Activated naive CD8-positive, alpha-beta T cell (primary cell): ENCODE data around the gene ABCC3.
"Not testable (repeated sequence)": the region's sequence is repeated elsewhere in the genome, so short reads cannot be mapped to it uniquely, and the experiment has no call there.

Experiments used
- H3K27ac Mint-ChIP-seq: one replicate; pipeline ENCODE4 v1.8.0; 2021; ENCODE audit warnings: mixed read lengths
- H3K27me3 Mint-ChIP-seq: one replicate; pipeline ENCODE4 v1.8.0; 2021; ENCODE audit warnings: mixed read lengths
- H3K36me3 Mint-ChIP-seq: one replicate; pipeline ENCODE4 v1.8.0; 2021; ENCODE audit warnings: mixed read lengths
- H3K4me1 Mint-ChIP-seq: one replicate; pipeline ENCODE4 v1.8.0; 2021; ENCODE audit warnings: low read depth, mixed read lengths
- H3K4me3 Mint-ChIP-seq: one replicate; pipeline ENCODE4 v1.8.0; 2021; ENCODE audit warnings: mild to moderate bottlenecking, mixed read lengths
- H3K9me3 Mint-ChIP-seq: one replicate; pipeline ENCODE4 v1.8.0; 2021; ENCODE audit warnings: low read depth, mixed read lengths

The ABCC3 gene

GRCh38 chr17:50719924-50720794, 85.5 kb downstream of the ABCC3 start:
- H3K36me3 Mint-ChIP-seq, result peaks cover 9% of the 10 kb centered on the region
- peak overlapping the region; percentile 89 for H3K4me3 Mint-ChIP-seq
- no peaks in the 10 kb centered on the region for H3K27me3 Mint-ChIP-seq
- H3K9me3 Mint-ChIP-seq, result no peaks in the 10 kb centered on the region
- peaks cover 33% of the 10 kb centered on the region for H3K4me1 Mint-ChIP-seq
- peak overlapping the region; percentile 99 for H3K27ac Mint-ChIP-seq

GRCh38 chr17:50721194-50722010, 86.7 kb downstream of the ABCC3 start:
- peaks cover 41% of the 10 kb centered on the region for H3K4me1 Mint-ChIP-seq
- H3K27me3 Mint-ChIP-seq, result no peaks in the 10 kb centered on the region
- H3K36me3 Mint-ChIP-seq, result peaks cover 9% of the 10 kb centered on the region
- H3K27ac Mint-ChIP-seq, result peak overlapping the region; percentile 99
- H3K4me3 Mint-ChIP-seq, result peak overlapping the region; percentile 89
- no peaks in the 10 kb centered on the region for H3K9me3 Mint-ChIP-seq

- Mint-ChIP-seq H3K4me3 (peak overlapping the region; percentile 89), H3K27ac (peak overlapping the region; percentile 11), H3K36me3 (peaks cover 12% of the 10 kb centered on the region), H3K4me1 (peaks cover 51% of the 10 kb centered on the region), H3K27me3 (no peaks in the 10 kb centered on the region), H3K9me3 (no peaks in the 10 kb centered on the region)
Measured at GRCh38 chr17:50722746-50723145, 88.1 kb downstream of the ABCC3 start.

GRCh38 chr17:50724622-50725021, 89.9 kb downstream of the ABCC3 start:
- H3K27me3 Mint-ChIP-seq, H3K4me3 Mint-ChIP-seq, H3K9me3 Mint-ChIP-seq, H3K27ac Mint-ChIP-seq: not testable (repeated sequence)
- Mint-ChIP-seq H3K36me3 (peaks cover 12% of the 10 kb centered on the region), H3K4me1 (peaks cover 65% of the 10 kb centered on the region)

GRCh38 chr17:50725769-50726655, 91.3 kb downstream of the ABCC3 start:
- peaks cover 69% of the 10 kb centered on the region for H3K4me1 Mint-ChIP-seq
- H3K4me3 Mint-ChIP-seq, result peak overlapping the region; percentile 38

GRCh38 chr17:50728112-50728429, 93.4 kb downstream of the ABCC3 start:
- no peak overlapping the region for H3K27ac Mint-ChIP-seq
- no peaks in the 10 kb centered on the region for H3K9me3 Mint-ChIP-seq
- no peak overlapping the region for H3K4me3 Mint-ChIP-seq
- H3K4me1 Mint-ChIP-seq, result peaks cover 71% of the 10 kb centered on the region
- peaks cover 6% of the 10 kb centered on the region for H3K36me3 Mint-ChIP-seq
- no peaks in the 10 kb centered on the region for H3K27me3 Mint-ChIP-seq

More at GRCh38 chr17:50725769-50726655, 91.3 kb downstream of the ABCC3 start:
- Mint-ChIP-seq H3K27ac (no peak overlapping the region), H3K9me3 (no peaks in the 10 kb centered on the region), H3K27me3 (no peaks in the 10 kb centered on the region), H3K36me3 (peaks cover 11% of the 10 kb centered on the region)

- Mint-ChIP-seq H3K4me3 (peak overlapping the region; percentile 28), H3K36me3 (peaks cover 6% of the 10 kb centered on the region), H3K4me1 (peaks cover 67% of the 10 kb centered on the region), H3K27ac (no peak overlapping the region), H3K9me3 (no peaks in the 10 kb centered on the region), H3K27me3 (no peaks in the 10 kb centered on the region)
Measured at GRCh38 chr17:50728881-50729765, 94.4 kb downstream of the ABCC3 start.

GRCh38 chr17:50731575-50732460, 97.1 kb downstream of the ABCC3 start:
- Mint-ChIP-seq H3K36me3 (peaks cover 6% of the 10 kb centered on the region), H3K4me1 (peaks cover 69% of the 10 kb centered on the region), H3K27me3 (no peaks in the 10 kb centered on the region), H3K9me3 (no peaks in the 10 kb centered on the region), H3K4me3 (peak overlapping the region; percentile 30), H3K27ac (peak overlapping the region; percentile 70)

- Mint-ChIP-seq H3K27ac (peak overlapping the region; percentile 10), H3K4me3 (no peak overlapping the region), H3K36me3 (peaks cover 10% of the 10 kb centered on the region), H3K4me1 (peaks cover 73% of the 10 kb centered on the region), H3K9me3 (no peaks in the 10 kb centered on the region), H3K27me3 (no peaks in the 10 kb centered on the region)
Measured at GRCh38 chr17:50735287-50735686, 100.6 kb downstream of the ABCC3 start.

GRCh38 chr17:50737118-50737698, 102.5 kb downstream of the ABCC3 start:
- Mint-ChIP-seq H3K36me3 (peaks cover 9% of the 10 kb centered on the region), H3K4me1 (peaks cover 58% of the 10 kb centered on the region), H3K27ac (no peak overlapping the region)

GRCh38 chr17:50739098-50739497, 104.4 kb downstream of the ABCC3 start:
- peaks cover 10% of the 10 kb centered on the region for H3K36me3 Mint-ChIP-seq

More at GRCh38 chr17:50737118-50737698, 102.5 kb downstream of the ABCC3 start:
- no peak overlapping the region for H3K4me3 Mint-ChIP-seq
- no peaks in the 10 kb centered on the region for H3K27me3 Mint-ChIP-seq
- no peaks in the 10 kb centered on the region for H3K9me3 Mint-ChIP-seq

More at GRCh38 chr17:50739098-50739497, 104.4 kb downstream of the ABCC3 start:
- H3K4me3 Mint-ChIP-seq, result no peak overlapping the region
- no peaks in the 10 kb centered on the region for H3K27me3 Mint-ChIP-seq
- H3K9me3 Mint-ChIP-seq, result no peaks in the 10 kb centered on the region
- peaks cover 52% of the 10 kb centered on the region for H3K4me1 Mint-ChIP-seq
- H3K27ac Mint-ChIP-seq, result peak overlapping the region; percentile 79
